Lung (tissue), 12 donors: ENCODE measurements around the gene NMT2. TPM values are rescaled to one million over a fixed set of nuclear protein-coding genes. Genes with fewer than 3 reads are reported as not detected.

Experiments used
- ATAC-seq: fragments of 200-7000 bp; cut with Tn5 transposase; one replicate; pipeline ENCODE4 v1.9.1; 2020; ENCODE audit warnings: moderate number of reproducible peaks; ENCODE audit not compliant: insufficient read depth, low FRiP score
- DNase-seq, 3 donors: peaks; one replicate each; pipeline ENCODE4 v3.0.0-alpha.2; 2013 to 2017
- H3K27ac ChIP-seq, 2 donors: one replicate each; pipeline ENCODE4 v1.5.1; 2013; ENCODE audit warnings: mild to moderate bottlenecking in 2 of 2, moderate library complexity in 2 of 2, control low read depth in 1 of 2, inconsistent platforms in 1 of 2, low read depth in 1 of 2, low read length in 1 of 2
- H3K27me3 ChIP-seq, 3 donors: one replicate each; pipeline ENCODE4 v1.5.1; 2013; ENCODE audit warnings: low read length in 2 of 3; ENCODE audit not compliant: control insufficient read depth in 3 of 3, insufficient read depth in 3 of 3
- H3K36me3 ChIP-seq, 4 donors: one replicate each; pipeline ENCODE4 v1.5.1; 2013; ENCODE audit warnings: low read length in 4 of 4, mild to moderate bottlenecking in 1 of 4, moderate library complexity in 1 of 4; ENCODE audit not compliant: control insufficient read depth in 4 of 4, insufficient read depth in 4 of 4
- H3K4me1 ChIP-seq, 5 donors: one replicate each; pipeline ENCODE4 v1.5.1; 2013; ENCODE audit warnings: low read length in 5 of 5, mild to moderate bottlenecking in 2 of 5, moderate library complexity in 1 of 5; ENCODE audit not compliant: control insufficient read depth in 5 of 5, insufficient read depth in 5 of 5
- H3K4me3 ChIP-seq: one replicate; pipeline ENCODE4 v1.5.1; 2013; ENCODE audit warnings: mild to moderate bottlenecking, control low read depth, moderate library complexity
- H3K9ac ChIP-seq, 2 donors: one replicate each; pipeline ENCODE4 v1.5.1; 2013; ENCODE audit warnings: low read length in 2 of 2, control low read depth in 1 of 2; ENCODE audit not compliant: insufficient read depth in 1 of 2
- H3K9me3 ChIP-seq, 4 donors: one replicate each; pipeline ENCODE4 v1.5.1; 2013; ENCODE audit warnings: low read length in 3 of 4, mild to moderate bottlenecking in 1 of 4, moderate library complexity in 1 of 4; ENCODE audit not compliant: control insufficient read depth in 4 of 4, insufficient read depth in 3 of 4
- CTCF ChIP-seq: IDR thresholded peaks from 2 replicates; pipeline ENCODE4 v1.5.1; 2012; ENCODE audit warnings: mild to moderate bottlenecking; ENCODE audit errors: control extremely low read depth, extremely low read depth
- WGBS, 2 donors: extraction: QIAGEN DNeasy Blood & Tissue Kit; methylation state at CpG; one replicate each; pipeline ENCODE4 v1.1.7; 2013; 5-methylcytosine and 5-hydroxymethylcytosine counted together
- polyA plus RNA-seq, 2 donors: library from polyadenylated mRNA; stranded (reverse); fragments of 200-250 nt; gene quantifications; one replicate each; pipeline ENCODE4 v1.2.1, GENCODE V29; 2013
- total RNA-seq, 2 donors: library from RNA; depleted of rRNA in 1 of 2; stranded (reverse); fragments of >200 nt in 1 of 2; gene quantifications; one replicate each; pipeline ENCODE4 v1.2.1, GENCODE V29; 2014 to 2021
- donor health status: control.
- donor health status: control.
- donor health status: Bipolar disorder and iron deficiency.
- donor health status: healthy.
- donor health status: DM: yes; HTN: yes; CAD: no.

Gene NMT2
- total and polyA plus RNA-seq, 4 donors = 3.5 to 20.0 (median 6.4) TPM

- 91 to 92% methylated on average over 11 of the region's 11 CpGs for WGBS, 2 donors
- DNase-seq (no peak), ATAC-seq (no peak)
- peaks cover 0 to 3% (median 0%) of the 10 kb centered on the region in 5 donors for H3K4me1 ChIP-seq
- H3K27me3 ChIP-seq = no peaks in the 10 kb centered on the region
- H3K4me3 ChIP-seq = no peak overlapping the region
- no peak overlapping the region for H3K9ac ChIP-seq
- no peak for TF ChIP-seq CTCF
- H3K9me3 ChIP-seq = peaks cover 0 to 2% (median 0%) of the 10 kb centered on the region in 4 donors
- peaks cover 12 to 24% (median 19%) of the 10 kb centered on the region in 4 donors for H3K36me3 ChIP-seq
- H3K27ac ChIP-seq = no peak overlapping the region
Measured at GRCh38 chr10:15136129-15137035, 32.1 kb downstream of the NMT2 start.

DNA sequence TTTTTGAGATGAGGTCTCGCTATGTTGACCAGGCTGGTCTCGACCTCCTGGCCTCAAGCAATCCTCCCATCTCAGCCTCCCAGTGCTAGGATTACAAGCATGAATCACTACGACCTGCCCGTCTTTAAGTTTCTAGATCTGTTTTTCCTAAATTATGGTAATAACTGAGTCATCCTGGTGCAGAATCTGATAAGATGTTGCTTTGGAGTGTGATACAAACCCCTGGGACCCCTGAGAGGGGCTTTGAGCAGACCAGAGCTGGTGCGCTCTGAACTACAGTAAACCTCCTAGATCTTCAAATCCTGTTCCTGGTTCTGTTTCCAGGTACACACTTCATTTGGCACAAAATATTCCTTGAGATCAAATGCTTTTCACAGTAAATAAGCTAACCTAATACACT, 37.2 kb downstream of the NMT2 start:
- ATAC-seq (no peak), DNase-seq (no peak)
- no peak overlapping the region for H3K4me3 ChIP-seq
- H3K4me1 ChIP-seq = no peaks in the 10 kb centered on the region
- TF ChIP-seq CTCF = no peak
- H3K27ac ChIP-seq = no peak overlapping the region
- peaks cover 11 to 32% (median 26%) of the 10 kb centered on the region in 4 donors for H3K36me3 ChIP-seq
- no peaks in the 10 kb centered on the region for H3K27me3 ChIP-seq
- WGBS, 2 donors = 96 to 99% methylated on average over 5 of the region's 5 CpGs
- no peak overlapping the region for H3K9ac ChIP-seq
- H3K9me3 ChIP-seq = peaks cover 0 to 4% (median 0%) of the 10 kb centered on the region in 4 donors

- WGBS, 2 donors = 91 to 95% methylated on average over 3 of the region's 3 CpGs
Measured at GRCh38 chr10:15124908-15125307, 43.6 kb downstream of the NMT2 start.

More at GRCh38 chr10:15124908-15125307, 43.6 kb downstream of the NMT2 start:
- no peak overlapping the region for H3K27ac ChIP-seq
- H3K9ac ChIP-seq = no peak overlapping the region
- peaks cover 4 to 21% (median 17%) of the 10 kb centered on the region in 4 donors for H3K36me3 ChIP-seq
- H3K4me3 ChIP-seq = no peak overlapping the region
- no peak for TF ChIP-seq CTCF
- ATAC-seq (no peak), DNase-seq (no peak)
- peaks cover 0 to 2% (median 0%) of the 10 kb centered on the region in 4 donors for H3K9me3 ChIP-seq
- H3K4me1 ChIP-seq = no peaks in the 10 kb centered on the region
- H3K27me3 ChIP-seq = no peaks in the 10 kb centered on the region
